Pancreas (tissue), 10 donors: ENCODE results near the gene LENG8. TPM values are rescaled to one million over a fixed set of nuclear protein-coding genes. Genes with fewer than 3 reads are reported as not detected.
A peak's percentile ranks its signal among the peaks of the same experiment; 100 is the strongest.

Source experiments
- ATAC-seq, 4 donors: fragments of 200-7000 bp; cut with Tn5 transposase; one replicate each; pipeline versions ENCODE4 v1.8.0 to v1.9.1; 2020; ENCODE audit warnings: mild to moderate bottlenecking in 4 of 4, moderate library complexity in 4 of 4
- DNase-seq, 6 donors: peaks; one replicate each; pipeline ENCODE4 v3.0.0-alpha.2; 2020
- FAIRE-seq: peaks from 2 replicates; lab custom pipeline; 2012; peaks lifted over from hg19 to GRCh38; lab: Jason Lieb, UNC
- H3K27ac ChIP-seq, 4 donors: fragments of 200-600 bp; sonication (generic); 1 replicate in 3 of 4; 2 replicates in 1 of 4; pipeline versions ENCODE4 v1.5.0 to v1.8.0; 2020
- H3K27me3 ChIP-seq, 4 donors: fragments of 200-600 bp; one replicate each; pipeline ENCODE4 v1.8.0; 2021
- H3K36me3 ChIP-seq, 3 donors: fragments of 200-600 bp; sonication (generic) in 1 of 3; one replicate each; pipeline versions ENCODE4 v1.5.0 to v1.8.0; 2020 to 2021
- H3K4me1 ChIP-seq, 3 donors: fragments of 200-600 bp; one replicate each; pipeline ENCODE4 v1.8.0; 2021
- H3K4me3 ChIP-seq, 4 donors: fragments of 200-600 bp; sonication (generic) in 2 of 4; one replicate each; pipeline versions ENCODE4 v1.5.0 to v1.8.0; 2020 to 2021
- H3K9me3 ChIP-seq, 4 donors: fragments of 200-600 bp; one replicate each; pipeline ENCODE4 v1.8.0; 2021
- WGBS, 2 donors: extraction: QIAGEN DNeasy Blood & Tissue Kit; methylation state at CpG; one replicate each; pipeline ENCODE4 v1.1.7; 2013; 5-methylcytosine and 5-hydroxymethylcytosine counted together
- intact Hi-C, 3 donors: fragments of 100-400 bp; cut with DNase I; formaldehyde crosslinking; loops; one replicate each; pipeline versions ENCODE4 v1.11.1 to v1.14.2; 2022
- polyA plus RNA-seq, 2 donors: library from polyadenylated mRNA; stranded (reverse); fragments of 200-250 nt; gene quantifications; one replicate each; pipeline ENCODE4 v1.2.3, GENCODE V29; 2013
- total RNA-seq, 6 donors: library from RNA; stranded (reverse); fragmentation: NEBNext Ultra II Directional in 4 of 6; extraction: Animal tissue kit (Norgen Biotek cat#: 25700) in 4 of 6; gene quantifications; one replicate each; pipeline versions ENCODE4 v1.2.1 to v1.2.4, GENCODE V29; 2021 to 2023
- TF ChIP-seq, protein P1 (sequence below), 4 donors: fragments of 200-600 bp; sonication (generic) in 3 of 4; IDR thresholded peaks; one replicate each; pipeline versions ENCODE4 v1.5.0 to v1.8.0; 2021; ENCODE audit warnings: antibody characterized with exemption in 4 of 4
- donor health status: healthy with polysubstance abuse.
- donor health status: DM: no; HTN: no; CAD: no; lungs with moderate emphysema.
- donor health status: DM: no; HTN: no; CAD: no.
- donor health status: control.
- donor health status: control.
- donor health status: Bipolar disorder and iron deficiency.
- donor health status: DM: yes; HTN: yes; CAD: no.
- donor health status: DM: no; HTN: no; CAD: no.
- donor health status: DM: no; HTN: no; CAD: no.
- donor health status: DM: yes; HTN: yes; CAD: no.

Gene LENG8
- total and polyA plus RNA-seq, 8 donors = 64.8 to 657 (median 142) TPM

DNA sequence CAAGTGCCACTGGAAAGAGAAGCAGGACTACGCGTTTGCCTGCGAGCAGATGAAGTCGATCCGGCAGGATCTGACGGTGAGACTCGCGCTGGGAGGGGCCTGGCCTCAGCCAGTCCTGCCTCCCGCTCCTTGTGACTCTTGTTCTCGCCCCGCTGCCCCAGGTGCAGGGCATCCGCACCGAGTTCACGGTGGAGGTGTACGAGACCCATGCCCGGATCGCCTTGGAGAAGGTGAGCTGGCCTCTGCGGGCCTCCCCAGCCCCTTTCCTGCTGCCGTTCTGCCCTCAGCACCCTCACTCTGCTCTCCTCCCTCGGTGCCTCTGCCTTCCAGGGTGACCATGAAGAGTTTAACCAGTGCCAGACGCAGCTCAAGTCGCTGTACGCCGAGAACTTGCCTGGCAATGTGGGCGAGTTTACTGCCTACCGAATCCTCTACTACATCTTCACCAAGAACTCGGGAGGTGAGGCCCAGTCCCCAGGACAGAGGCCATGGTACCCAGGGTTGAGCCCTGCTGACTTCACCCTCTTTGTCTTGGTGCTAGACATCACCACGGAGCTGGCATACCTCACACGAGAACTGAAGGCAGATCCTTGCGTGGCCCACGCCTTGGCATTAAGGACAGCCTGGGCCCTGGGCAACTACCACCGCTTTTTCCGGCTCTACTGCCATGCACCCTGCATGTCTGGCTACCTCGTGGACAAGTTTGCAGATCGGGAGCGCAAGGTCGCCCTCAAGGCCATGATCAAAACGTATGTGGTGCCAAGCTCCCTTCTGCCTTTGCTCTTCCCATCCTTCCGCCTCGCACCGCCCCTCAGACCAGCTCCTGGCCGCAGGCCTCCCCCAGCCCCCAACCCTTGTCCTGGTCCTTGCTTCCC, 9.0 kb downstream of the LENG8 start:
- intact Hi-C loops = no loop called here
- Histone ChIP-seq H3K27ac (peak overlapping the region in 3 of 4 donors; percentile 22 to 84 (median 36)), H3K36me3 (peaks cover 18 to 92% (median 68%) of the 10 kb centered on the region in 3 donors), H3K27me3 (no peaks in the 10 kb centered on the region), H3K4me1 (peaks cover 27 to 46% (median 32%) of the 10 kb centered on the region in 3 donors), H3K9me3 (no peaks in the 10 kb centered on the region), H3K4me3 (no peak overlapping the region)
- no peak for FAIRE-seq
- ATAC-seq = no peak
- TF ChIP-seq, protein P1, sequence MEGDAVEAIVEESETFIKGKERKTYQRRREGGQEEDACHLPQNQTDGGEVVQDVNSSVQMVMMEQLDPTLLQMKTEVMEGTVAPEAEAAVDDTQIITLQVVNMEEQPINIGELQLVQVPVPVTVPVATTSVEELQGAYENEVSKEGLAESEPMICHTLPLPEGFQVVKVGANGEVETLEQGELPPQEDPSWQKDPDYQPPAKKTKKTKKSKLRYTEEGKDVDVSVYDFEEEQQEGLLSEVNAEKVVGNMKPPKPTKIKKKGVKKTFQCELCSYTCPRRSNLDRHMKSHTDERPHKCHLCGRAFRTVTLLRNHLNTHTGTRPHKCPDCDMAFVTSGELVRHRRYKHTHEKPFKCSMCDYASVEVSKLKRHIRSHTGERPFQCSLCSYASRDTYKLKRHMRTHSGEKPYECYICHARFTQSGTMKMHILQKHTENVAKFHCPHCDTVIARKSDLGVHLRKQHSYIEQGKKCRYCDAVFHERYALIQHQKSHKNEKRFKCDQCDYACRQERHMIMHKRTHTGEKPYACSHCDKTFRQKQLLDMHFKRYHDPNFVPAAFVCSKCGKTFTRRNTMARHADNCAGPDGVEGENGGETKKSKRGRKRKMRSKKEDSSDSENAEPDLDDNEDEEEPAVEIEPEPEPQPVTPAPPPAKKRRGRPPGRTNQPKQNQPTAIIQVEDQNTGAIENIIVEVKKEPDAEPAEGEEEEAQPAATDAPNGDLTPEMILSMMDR (IDR thresholded peaks at IDR 0.05) = no peak
- 80 to 88% methylated on average over 40 to 42 of the region's 42 CpGs for WGBS, 2 donors
- peak in 3 of 6 donors; percentile 31 to 67 (median 41) for DNase-seq

- FAIRE-seq (no peak), ATAC-seq (no peak), DNase-seq (peak in 4 of 6 donors; percentile 55 to 90 (median 74))
- peaks cover 20 to 46% (median 31%) of the 10 kb centered on the region in 3 donors for H3K4me1 ChIP-seq
- peak overlapping the region; percentile 36 to 84 (median 65) for H3K27ac ChIP-seq
- WGBS, 2 donors = 65 to 71% methylated on average over 11 of the region's 11 CpGs
- H3K4me3 ChIP-seq = no peak overlapping the region
- peaks cover 18 to 84% (median 61%) of the 10 kb centered on the region in 3 donors for H3K36me3 ChIP-seq
- TF ChIP-seq, protein P1 (IDR thresholded peaks at IDR 0.05) = no peak
- H3K27me3 ChIP-seq = no peaks in the 10 kb centered on the region
- intact Hi-C loops = no loop called here
- no peaks in the 10 kb centered on the region for H3K9me3 ChIP-seq
Measured at GRCh38 chr19:54458648-54459281, 9.8 kb downstream of the LENG8 start.

DNA sequence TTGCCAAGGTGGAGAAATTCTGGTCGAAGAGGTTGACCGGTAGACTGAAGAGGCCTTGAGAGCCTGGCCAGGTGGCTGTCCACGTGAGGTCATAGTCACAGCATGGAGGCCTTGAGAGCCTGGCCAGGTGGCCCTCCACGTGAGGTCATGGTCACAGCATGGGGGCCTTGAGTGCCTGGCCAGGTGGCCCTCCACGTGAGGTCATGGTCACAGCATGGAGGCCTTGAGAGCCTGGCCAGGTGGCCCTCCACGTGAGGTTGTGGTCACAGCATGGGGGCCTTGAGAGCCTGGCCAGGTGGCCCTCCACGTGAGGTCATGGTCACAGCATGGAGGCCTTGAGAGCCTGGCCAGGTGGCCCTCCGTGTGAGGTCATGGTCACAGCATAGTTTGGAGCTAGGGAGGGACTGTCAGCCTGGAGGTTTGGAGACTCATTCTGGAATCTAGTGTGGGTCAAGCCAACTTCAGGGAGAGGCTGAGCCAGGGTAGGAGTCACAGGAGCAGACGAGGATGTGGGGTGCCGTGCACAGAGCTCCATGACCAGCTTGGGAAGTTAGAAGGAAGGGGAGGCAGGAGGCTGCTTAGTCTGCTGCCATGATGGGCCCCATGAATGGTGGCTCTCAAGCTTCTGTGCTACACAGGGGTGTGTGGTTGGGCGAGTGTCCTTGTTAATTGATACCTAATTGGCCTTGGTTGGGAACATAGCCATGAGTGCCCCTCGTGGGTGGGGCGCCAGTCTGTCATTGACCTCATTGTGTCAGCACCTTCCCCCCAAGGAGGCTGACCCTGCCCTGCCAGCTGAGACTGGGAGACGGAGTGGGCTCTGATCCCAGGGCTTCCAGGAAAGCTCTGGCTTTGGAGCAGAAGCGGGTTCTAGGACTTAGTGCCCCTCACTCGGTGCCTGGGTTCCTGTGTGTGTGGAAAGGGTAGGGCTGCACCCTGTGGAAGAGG, 10.6 kb downstream of the LENG8 start:
- no peaks in the 10 kb centered on the region for H3K9me3 ChIP-seq
- DNase-seq = peak; percentile 67 to 93 (median 84)
- no peak for ATAC-seq
- H3K36me3 ChIP-seq = peaks cover 16 to 77% (median 57%) of the 10 kb centered on the region in 3 donors
- no peak for FAIRE-seq
- intact Hi-C loops = no loop called here
- no peaks in the 10 kb centered on the region for H3K27me3 ChIP-seq
- no peak overlapping the region for H3K4me3 ChIP-seq
- H3K4me1 ChIP-seq = peaks cover 19 to 46% (median 31%) of the 10 kb centered on the region in 3 donors
- 30 to 44% methylated on average over 16 of the region's 16 CpGs for WGBS, 2 donors
- TF ChIP-seq, protein P1 (IDR thresholded peaks at IDR 0.05) = no peak
- H3K27ac ChIP-seq = peak overlapping the region; percentile 36 to 84 (median 65)

DNA sequence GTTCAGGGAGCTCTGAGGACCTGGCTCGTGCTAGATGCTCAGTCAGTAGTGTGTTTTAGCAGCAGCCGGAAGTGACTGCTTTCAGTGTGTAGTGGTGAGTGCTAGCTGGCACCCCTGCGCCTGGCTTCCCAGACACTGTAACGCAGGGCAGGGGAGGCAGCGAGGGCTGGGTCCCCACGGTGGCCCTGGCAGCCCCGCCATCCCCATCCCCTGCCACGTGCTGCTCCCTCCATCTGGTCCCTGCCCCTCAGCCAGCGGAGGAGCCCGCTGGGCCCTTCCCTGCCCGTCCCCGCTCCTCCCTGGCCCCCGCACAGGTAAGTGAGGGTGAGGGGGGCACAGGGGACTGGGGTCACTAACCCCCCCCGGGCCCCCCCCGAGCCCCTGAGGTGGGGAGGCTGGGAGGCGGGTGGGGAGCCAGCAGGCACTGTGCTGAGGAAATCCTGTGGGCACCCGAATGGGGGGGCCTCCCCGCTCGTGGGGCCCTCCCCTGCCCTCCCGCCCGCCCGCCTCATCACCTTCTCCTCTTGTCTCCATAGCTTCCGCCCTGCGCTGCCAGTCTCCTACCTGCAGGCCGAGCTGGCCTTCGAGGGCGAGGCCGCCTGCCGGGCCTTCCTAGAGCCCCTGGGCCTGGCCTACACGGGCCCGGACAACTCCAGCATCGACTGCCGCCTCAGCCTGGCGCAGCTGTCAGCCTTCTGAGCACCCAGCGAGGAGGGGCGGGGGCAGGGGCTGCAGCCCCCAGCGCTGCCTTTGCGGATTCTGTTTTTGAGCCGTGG, 11.4 kb downstream of the LENG8 start:
- 59 to 80% methylated on average over 29 to 38 of the region's 39 CpGs for WGBS, 2 donors
- no peak for FAIRE-seq
- TF ChIP-seq, protein P1 (IDR thresholded peaks at IDR 0.05) = no peak

More for the DNA sequence above, 11.4 kb downstream of the LENG8 start:
- no peaks in the 10 kb centered on the region for H3K27me3 ChIP-seq
- intact Hi-C loops = no loop called here
- H3K4me1 ChIP-seq = peaks cover 19 to 46% (median 31%) of the 10 kb centered on the region in 3 donors
- H3K36me3 ChIP-seq = peaks cover 9 to 68% (median 48%) of the 10 kb centered on the region in 3 donors
- DNase-seq = peak in 5 of 6 donors; percentile 56 to 84 (median 61)
- H3K4me3 ChIP-seq = no peak overlapping the region
- H3K27ac ChIP-seq = peak overlapping the region; percentile 64 to 97 (median 75)
- H3K9me3 ChIP-seq = no peaks in the 10 kb centered on the region
- no peak for ATAC-seq
